Thyroid gland (tissue), 4 donors: Measurements from ENCODE around the gene ZNF799.

Experiments used
- POLR2A ChIP-seq, 2 donors: fragments of 450-650 bp; IDR thresholded peaks; one replicate each; pipeline ENCODE4 v1.6.1; 2017; ENCODE audit warnings: antibody characterized with exemption in 2 of 2, mild to moderate bottlenecking in 2 of 2, moderate library complexity in 1 of 2
- TF ChIP-seq, protein P1 (sequence below), 6 experiments: fragments of 200-600 bp in 3 of 6; fragments of 450-650 bp in 3 of 6; sonication (generic) in 3 of 6; IDR thresholded peaks; one replicate each; pipeline ENCODE4 v1.5.1; 2016 to 2019; ENCODE audit warnings: antibody characterized with exemption in 6 of 6, mild to moderate bottlenecking in 2 of 6, inconsistent platforms in 1 of 6, moderate library complexity in 1 of 6

DNA sequence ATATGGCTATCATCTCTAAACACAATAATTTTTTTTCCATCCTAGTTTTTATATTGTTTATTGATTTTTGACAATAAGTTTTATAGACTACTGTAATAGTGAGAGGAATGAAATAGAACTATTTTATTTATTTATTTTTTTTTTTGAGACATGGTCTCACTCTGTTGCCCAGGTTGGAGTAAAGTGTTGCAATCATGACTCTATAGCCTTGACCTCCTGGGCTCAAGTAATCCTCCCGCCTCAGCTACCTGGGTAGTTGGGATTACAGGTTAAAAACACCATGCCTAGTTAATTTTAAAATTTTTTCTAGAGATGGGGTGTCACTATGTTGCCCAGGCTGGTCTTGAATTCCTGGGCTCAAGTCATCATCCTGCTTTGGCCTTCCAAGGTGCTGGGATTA lies 27.0 kb downstream of the ZNF799 start:
- TF ChIP-seq, protein P1, sequence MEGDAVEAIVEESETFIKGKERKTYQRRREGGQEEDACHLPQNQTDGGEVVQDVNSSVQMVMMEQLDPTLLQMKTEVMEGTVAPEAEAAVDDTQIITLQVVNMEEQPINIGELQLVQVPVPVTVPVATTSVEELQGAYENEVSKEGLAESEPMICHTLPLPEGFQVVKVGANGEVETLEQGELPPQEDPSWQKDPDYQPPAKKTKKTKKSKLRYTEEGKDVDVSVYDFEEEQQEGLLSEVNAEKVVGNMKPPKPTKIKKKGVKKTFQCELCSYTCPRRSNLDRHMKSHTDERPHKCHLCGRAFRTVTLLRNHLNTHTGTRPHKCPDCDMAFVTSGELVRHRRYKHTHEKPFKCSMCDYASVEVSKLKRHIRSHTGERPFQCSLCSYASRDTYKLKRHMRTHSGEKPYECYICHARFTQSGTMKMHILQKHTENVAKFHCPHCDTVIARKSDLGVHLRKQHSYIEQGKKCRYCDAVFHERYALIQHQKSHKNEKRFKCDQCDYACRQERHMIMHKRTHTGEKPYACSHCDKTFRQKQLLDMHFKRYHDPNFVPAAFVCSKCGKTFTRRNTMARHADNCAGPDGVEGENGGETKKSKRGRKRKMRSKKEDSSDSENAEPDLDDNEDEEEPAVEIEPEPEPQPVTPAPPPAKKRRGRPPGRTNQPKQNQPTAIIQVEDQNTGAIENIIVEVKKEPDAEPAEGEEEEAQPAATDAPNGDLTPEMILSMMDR (IDR thresholded peaks at IDR 0.05) = no peak
- TF ChIP-seq POLR2A (IDR thresholded peaks at IDR 0.05) = no peak
